Left renal cortex interstitium (tissue), 4 donors: ENCODE results near the gene UBE2N. TPM values are rescaled to one million over a fixed set of nuclear protein-coding genes. Genes with fewer than 3 reads are reported as not detected.

ENCODE experiments used
- DNase-seq, 4 donors: peaks; one replicate each; pipeline ENCODE4 v3.0.0-alpha.2; 2013; ENCODE audit warnings: low read depth in 4 of 4, low spot score in 2 of 4, missing footprints in 1 of 4
- polyA plus RNA-seq, 4 donors: library from polyadenylated mRNA; unstranded; fragments of 120-200 nt; gene quantifications; one replicate each; pipeline ENCODE4 v1.2.1, GENCODE V29; 2013; ENCODE audit not compliant: insufficient read length in 4 of 4

The UBE2N gene, protein sequence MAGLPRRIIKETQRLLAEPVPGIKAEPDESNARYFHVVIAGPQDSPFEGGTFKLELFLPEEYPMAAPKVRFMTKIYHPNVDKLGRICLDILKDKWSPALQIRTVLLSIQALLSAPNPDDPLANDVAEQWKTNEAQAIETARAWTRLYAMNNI
- polyA plus RNA-seq: 100 to 1,000 TPM; 145 to 184 (median 163) TPM

DNA sequence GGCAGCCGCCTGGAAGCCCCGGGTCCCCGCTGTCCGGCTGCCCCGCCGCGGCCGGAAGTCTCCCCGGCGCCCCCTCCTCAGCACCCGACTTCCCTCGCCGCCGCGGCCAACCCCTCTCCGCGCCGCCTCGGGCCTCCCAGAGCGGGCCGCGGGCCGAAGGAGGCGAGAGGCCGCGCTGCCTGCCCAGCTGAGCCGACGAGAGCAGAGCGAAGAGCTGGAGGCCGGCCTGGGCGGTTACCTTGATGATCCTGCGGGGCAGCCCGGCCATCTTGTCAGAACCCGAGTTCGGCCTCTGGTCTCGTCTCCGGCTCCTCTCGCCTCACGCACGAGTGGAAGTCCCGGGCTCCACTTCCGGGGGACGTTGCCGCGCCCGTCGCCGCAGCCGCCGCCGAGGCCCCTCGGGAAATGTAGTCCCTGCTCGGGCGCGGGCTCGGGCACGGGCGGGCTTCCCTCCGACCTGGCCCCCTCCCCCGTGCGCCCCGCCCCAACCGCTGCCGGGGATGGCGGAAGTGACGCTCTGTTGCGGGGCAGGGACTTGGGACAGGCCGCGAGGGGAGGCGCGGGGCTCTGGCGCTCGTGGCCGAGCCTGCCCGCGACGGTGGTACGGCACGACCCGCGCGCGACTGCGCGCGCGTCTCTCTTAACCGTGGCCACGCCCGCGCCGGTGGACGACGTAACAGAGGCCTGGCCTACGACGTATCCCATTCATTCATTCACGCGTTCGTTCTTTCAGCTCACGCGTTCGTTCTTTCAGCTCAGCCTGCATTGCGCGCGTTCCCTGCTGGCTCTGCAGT lies at the start of gene UBE2N:
TSS of gene UBE2N (minus strand) at position 331 of the 794 bp plus-strand sequence. CDS start at position 268, 63 bp downstream.
- DNase-seq: peak; percentile 78 to 90 (median 86)

- no peak for DNase-seq
Measured at GRCh38 chr12:93484315-93484981, 42.7 kb upstream of the UBE2N start.

- DNase-seq: no peak
Measured at GRCh38 chr12:93483151-93483807, 41.5 kb upstream of the UBE2N start.

- DNase-seq: no peak
Measured at GRCh38 chr12:93482721-93483120, 41.0 kb upstream of the UBE2N start.

- no peak for DNase-seq
Measured at GRCh38 chr12:93476555-93476954, 34.8 kb upstream of the UBE2N start.

DNA sequence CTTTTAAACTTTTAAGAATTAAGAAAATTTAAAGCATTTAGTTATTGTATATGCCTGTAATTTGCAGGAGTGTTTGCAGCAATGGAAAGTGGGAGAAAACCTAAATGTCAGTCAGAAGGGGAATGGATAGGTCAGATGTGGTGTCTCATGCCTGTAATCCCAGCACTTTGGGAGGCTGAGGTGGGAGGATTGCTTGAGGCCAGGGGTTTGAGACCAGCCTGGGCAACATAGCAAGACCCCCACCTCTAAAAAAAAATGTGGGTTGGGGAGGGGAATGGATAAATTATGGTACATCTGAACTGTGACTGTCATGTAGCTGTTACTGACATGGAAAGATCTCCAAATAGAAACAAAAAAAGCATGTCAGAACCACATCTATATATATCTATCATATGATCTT lies 27.6 kb upstream of the UBE2N start:
- DNase-seq: no peak

GRCh38 chr12:93468008-93468371 lies 26.2 kb upstream of the UBE2N start:
- peak in 1 of 4 donors; percentile 18 for DNase-seq

GRCh38 chr12:93467351-93468007 lies 25.7 kb upstream of the UBE2N start, which contains the start of gene MRPL42:
MRPL42 (plus strand) TSS chr12:93467514; CDS start chr12:93469286, 1,772 bp downstream.
- peak; percentile 85 to 92 (median 88) for DNase-seq

- no peak for DNase-seq
Measured at GRCh38 chr12:93466625-93467350, 25.0 kb upstream of the UBE2N start.

DNA sequence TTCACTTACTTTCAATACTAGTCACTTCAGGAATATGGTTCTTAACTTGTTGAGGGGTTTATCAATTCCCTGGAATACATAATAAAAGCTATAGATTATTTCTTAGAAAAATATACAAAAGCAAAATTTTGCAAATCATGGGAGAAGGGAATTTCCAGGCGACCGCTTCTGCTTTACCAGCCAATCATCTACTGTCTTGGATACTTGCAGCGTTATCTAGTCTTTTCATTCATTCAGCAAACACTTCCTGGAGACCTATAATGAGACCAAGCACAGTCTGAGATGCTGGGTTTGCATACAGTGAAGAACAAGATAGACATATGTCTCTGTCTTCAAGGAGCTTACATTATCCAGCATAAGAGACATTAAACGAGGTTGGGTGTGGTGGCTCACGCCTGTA lies 24.1 kb upstream of the UBE2N start:
- DNase-seq: no peak

DNA sequence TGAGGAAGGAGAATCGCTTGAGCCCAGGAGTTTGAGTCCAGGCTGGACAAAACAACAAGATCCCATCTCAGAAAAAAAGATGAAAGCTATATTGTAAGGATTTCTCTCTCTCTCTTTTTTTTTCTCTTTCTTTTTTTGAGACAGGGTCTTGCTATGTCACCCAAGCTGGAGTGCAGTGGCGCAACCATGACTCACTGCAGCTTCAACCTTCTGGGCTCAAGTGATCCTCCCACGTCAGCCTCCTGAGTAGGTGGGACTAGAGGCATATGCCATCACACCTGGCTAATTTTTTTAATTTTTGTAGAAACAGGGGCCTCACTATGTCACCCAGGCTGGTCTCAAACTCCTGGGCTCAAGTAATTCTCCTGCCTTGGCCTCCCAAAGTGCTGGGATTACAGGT lies 19.8 kb upstream of the UBE2N start:
- DNase-seq: no peak

DNA sequence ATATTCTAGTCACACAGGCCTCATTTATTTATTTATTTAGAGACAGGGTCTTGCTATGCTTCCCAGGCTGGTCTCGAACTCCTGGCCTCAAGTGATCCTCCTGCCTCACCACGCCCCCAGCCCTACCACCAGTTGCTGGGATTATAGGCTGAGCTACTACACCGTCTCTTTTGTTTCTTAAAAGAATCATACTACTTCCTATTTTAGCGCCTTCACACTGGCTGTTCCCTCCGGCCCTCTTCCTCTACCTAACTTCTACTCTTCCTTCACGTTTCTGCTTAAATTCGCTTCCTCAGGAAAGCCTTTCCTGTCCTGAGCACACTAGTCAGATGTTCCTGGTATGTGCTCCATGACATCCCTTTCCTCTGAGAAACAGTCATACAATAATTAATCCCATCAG lies 19.2 kb upstream of the UBE2N start:
- no peak for DNase-seq

DNA sequence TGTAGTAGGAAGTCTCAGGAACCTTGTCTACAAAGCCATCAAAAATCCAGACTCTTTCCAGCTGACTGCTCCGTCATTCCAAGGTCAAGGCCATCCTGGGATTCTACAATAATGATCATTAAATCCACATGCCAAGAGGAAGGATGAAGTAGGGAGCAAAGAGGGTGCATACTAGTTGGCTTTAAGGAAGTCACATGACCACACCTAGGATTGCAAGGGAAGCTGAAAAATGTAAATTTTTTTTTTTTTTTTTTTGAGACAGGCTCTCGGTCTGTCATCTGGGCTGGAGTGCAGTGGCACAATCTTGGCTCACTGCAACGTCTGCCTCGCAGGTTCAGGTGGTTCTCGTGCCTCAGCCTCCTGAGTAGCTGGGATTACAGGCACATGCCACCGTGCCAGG lies 18.3 kb upstream of the UBE2N start:
- DNase-seq: no peak

DNA sequence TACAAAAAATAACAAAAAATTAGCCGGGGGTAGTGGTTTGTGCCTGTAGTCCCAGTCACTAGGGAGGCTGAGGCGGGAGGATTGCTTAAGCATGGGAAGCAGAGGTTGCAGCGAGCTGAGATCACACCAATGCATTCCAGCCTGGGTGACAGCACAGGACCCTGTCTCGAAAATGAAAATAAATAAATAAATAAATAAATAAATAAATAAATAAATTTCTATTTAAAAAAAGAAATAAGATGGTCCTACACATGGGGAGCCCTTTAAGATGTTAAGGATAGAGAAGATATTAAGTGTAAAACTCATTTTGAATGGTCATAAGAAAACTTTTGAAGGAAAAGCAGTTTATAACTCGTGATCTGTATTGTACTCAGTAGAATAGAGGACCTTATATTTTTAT lies 17.4 kb upstream of the UBE2N start:
- no peak for DNase-seq

DNA sequence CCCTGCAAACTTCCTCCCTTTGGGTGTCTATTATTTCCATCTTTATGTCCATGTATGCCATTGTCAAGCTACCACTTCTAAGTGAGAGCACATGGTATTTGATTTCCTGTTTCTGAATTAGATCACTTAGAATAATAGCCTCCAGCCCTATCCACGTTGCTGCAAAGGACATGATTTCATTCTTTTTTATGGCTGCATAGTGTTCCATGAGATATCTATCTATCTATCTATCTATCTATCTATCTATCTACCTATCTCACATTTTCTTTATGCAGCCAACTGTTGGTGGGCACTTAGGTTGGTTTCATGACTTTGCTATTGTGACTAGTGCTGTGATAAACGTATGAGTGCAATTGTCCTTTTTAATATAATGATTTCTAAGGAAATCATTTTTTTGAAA lies 14.3 kb upstream of the UBE2N start:
- no peak for DNase-seq

DNA sequence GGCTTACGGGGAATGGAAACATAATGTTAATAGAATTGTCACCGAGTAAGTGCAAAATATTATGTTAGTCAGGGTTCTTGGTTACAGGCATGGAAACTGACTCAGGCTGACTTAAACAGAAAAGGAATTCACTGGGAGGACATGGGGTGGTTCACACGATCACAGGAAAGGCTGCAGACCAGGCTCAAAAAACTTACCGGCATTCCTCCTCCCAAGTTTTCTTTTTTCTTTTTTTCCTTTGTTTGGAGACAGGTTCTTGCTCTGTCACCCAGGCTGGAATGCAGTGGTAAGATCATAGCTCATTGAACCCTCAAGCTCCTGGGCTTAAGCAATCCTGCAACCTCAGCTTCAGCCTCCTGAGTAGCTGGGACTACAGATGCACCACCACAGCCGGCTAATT lies 11.9 kb upstream of the UBE2N start:
- no peak for DNase-seq

DNA sequence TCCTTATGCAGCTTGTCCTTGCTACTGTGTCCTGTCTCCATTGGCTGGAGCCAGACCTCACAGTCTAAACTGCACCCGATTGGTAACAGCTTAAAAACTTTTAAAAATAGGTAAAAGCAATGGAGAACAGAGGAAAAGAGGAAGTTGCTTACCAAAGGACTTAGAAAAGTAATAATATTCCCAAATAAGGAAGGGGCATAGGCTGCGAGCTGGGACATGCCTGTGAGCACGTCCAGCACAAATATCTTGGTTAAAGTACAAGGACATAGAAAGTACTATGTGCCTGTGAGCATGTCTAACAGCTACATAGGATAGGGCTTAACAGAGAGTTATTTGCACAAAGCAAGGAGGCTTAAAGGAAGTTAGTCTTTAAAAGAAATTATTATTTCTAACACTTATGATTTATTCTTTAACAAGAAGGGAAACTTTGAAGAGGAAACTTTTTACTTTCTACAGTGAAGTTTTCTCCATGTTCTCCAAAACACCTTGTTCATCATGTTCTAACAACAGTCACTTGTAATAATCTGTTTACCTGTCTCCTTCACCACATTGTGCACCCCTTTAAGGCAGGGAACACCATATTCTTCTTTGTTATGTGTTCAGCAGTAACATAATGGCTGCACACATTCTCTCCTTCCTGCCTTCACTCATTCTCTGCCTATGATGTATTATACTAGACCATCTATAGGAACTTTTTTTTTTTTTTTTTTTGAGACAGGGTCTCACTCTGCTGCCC lies 9.8 kb upstream of the UBE2N start:
- no peak for DNase-seq

GRCh38 chr12:93449277-93449676 lies 7.5 kb upstream of the UBE2N start:
- DNase-seq: no peak

- no peak for DNase-seq
Measured at GRCh38 chr12:93448796-93449195, 7.0 kb upstream of the UBE2N start.
